Measurements from ENCODE around the gene TTYH3.

The TTYH3 gene

DNA sequence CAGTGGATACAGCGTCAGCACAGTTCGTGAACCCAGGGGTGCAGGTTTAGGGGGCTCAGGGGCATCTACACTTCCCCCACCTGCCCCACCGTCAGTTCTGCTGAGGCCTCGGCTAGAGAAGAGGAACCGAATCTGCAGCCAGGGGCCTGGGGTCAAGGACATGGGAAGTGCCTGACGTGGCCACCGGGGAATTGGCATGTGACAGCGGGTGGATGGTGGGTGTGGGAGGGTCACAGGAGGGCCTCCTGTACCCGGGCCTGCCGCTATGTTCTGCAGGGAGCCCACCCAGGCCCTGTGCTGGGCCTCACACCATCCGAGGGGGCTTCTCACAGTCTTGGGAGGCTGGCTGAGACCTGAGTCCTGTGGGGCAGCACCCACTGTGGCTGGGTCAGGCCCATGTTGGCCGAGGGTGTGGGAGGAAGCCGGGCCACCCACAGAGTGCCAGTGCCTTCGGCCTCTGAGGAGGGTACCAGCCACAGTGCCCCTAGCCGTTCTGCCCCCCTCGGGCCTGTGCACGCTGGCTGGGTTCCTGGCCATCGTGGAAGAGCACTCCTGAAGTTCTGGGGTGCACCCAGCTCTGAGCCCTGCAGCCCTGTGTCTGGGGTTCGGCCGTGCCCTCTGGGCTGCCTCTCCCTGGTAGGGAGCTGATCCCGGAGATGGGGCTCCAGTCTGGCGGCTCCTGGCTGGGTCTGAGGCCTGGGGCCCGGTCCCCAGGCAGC, 5.9 kb downstream of the TTYH3 start:
- DNase-seq (ENCODE audit: low read depth) = no peak
- no peak for TF ChIP-seq CTCF (conservative IDR thresholded peaks at IDR 0.05; ENCODE audit: low read depth, low read length)
- H3K4me3 ChIP-seq (ENCODE audit: low read depth, low read length) = no peak overlapping the region

DNA sequence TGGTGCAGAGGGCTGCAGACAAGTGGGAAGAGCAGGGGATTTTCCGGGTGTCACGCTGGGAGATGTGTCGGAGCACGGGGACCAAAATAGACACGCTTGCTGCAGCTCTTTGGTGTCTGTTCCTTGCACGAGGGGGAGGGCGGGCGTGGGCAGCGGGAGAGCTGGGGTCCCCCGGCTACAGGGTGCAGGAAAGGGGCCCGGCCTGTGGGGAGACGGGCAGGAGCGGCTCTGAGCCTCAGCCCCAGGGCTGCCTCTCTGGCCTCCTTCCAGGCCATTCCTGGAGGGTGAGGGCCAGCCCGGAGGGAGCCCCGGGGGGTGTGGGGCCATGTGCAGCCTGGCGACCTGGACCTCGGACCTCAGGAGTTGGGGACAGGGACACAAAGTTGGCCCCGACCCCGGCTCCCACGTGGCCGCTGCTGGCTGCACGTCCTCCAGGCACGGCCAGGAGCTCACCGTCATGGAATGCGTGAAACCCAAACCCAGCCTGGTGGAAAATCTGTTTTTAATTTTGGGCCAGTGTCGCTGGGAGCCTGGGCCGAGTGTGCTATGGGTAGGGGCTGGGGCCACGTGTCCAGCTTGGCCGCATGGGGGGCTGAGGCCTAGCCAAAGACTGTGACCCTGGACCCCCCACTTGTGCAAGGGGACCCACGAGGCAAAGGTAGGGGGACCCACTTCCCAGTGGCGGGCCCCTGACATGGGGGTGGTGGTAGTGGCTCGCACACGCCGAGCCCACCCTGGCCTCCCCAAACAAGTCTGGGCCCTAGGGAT, 6.6 kb downstream of the TTYH3 start:
- peak; percentile 54 for DNase-seq (ENCODE audit: low read depth)
- no peak overlapping the region for H3K4me3 ChIP-seq (ENCODE audit: low read depth, low read length)
- no peak for TF ChIP-seq CTCF (conservative IDR thresholded peaks at IDR 0.05; ENCODE audit: low read depth, low read length)

- no peak for TF ChIP-seq CTCF (conservative IDR thresholded peaks at IDR 0.05; ENCODE audit: low read depth, low read length)
- DNase-seq (ENCODE audit: low read depth) = no peak
- H3K4me3 ChIP-seq (ENCODE audit: low read depth, low read length) = no peak overlapping the region
Observed at GRCh38 chr7:2639181-2639681, 7.4 kb downstream of the TTYH3 start.

DNA sequence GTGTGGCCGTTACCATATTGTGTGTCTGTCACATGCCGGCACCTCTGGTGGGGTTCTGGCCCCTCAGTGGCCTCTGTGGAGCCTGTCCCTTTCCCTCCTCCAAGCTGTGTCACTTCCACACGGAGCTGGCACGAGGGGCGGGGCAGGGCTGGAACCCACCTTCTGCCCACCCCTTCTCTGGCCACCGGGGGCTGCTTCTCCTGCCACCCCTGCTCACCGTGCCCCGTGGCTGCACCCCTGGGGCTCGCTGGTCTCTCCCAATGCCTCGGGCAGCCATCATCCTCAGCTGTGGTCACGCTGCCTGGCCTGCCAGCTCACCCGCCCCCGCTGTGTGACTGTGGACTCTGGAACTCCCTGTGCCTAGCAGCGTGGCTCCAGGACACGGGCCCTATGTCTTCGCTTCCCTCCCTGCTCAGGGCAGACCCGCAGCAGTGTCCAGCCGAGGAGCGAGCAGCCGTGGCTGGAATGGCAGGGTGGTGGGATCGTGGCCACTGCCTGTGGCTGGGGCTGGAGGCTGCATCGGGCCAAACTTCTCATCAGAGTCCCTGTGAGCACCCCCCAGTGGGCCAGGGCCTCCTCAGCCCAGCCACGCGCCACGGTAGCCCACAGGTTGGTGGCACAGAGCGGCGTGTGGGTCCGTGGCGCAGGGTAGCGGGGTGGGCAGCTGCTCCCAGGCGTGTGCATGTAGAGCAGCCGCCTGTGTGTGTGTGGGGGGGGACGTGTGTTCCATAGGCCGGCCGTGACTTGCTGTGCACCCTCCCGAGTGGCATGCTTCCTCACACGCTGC, 8.1 kb downstream of the TTYH3 start:
- no peak for DNase-seq (ENCODE audit: low read depth)
- TF ChIP-seq CTCF (conservative IDR thresholded peaks at IDR 0.05; ENCODE audit: low read depth, low read length) = no peak
- no peak overlapping the region for H3K4me3 ChIP-seq (ENCODE audit: low read depth, low read length)

GRCh38 chr7:2640482-2640830, 8.7 kb downstream of the TTYH3 start:
- no peak for TF ChIP-seq CTCF (conservative IDR thresholded peaks at IDR 0.05; ENCODE audit: low read depth, low read length)
- H3K4me3 ChIP-seq (ENCODE audit: low read depth, low read length) = no peak overlapping the region
- no peak for DNase-seq (ENCODE audit: low read depth)

DNA sequence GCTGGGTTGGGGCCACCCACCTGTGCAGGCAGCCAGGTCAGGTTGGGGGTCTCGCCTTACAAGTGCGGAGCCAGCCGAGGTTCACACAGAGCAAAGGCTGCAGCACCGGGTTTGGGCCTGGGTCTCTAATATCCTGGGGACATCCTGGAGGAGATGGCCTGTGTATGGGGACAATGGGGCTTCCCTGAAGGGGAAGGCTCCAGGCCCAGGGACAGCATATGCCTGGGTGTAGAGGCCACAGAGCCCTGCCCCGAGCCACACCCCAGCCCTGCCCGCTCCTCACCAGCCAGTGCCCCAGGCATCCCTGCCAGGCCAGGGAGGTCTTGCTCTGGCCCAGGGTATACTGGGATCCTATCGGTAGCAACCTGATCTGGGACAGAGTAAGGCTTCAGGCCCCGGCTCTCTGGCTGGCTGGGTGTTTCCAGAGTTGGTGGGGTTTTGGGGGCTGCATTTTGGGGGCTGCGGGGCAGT, 9.1 kb downstream of the TTYH3 start:
- no peak overlapping the region for H3K4me3 ChIP-seq (ENCODE audit: low read depth, low read length)
- DNase-seq (ENCODE audit: low read depth) = no peak
- no peak for TF ChIP-seq CTCF (conservative IDR thresholded peaks at IDR 0.05; ENCODE audit: low read depth, low read length)

All from choroid plexus epithelial cell (primary cell).